HEK293 (cell line): ENCODE measurements around the gene CNOT9.

Source experiments
- BCL11B ChIP-seq: fragments of 450-650 bp; formaldehyde crosslinking; IDR thresholded peaks from 2 replicates; pipeline ENCODE4 v1.5.1; 2016; ENCODE audit warnings: low read depth, missing biosample characterization, missing genetic modification characterization
- GLIS2 ChIP-seq: fragments of 450-650 bp; formaldehyde crosslinking; IDR thresholded peaks from 2 replicates; pipeline ENCODE4 v1.5.1; 2016; ENCODE audit warnings: missing biosample characterization, missing genetic modification characterization
- HIC1 ChIP-seq: fragments of 450-650 bp; formaldehyde crosslinking; IDR thresholded peaks from 2 replicates; pipeline ENCODE4 v1.5.1; 2016; ENCODE audit warnings: missing biosample characterization, missing genetic modification characterization
- KLF16 ChIP-seq: fragments of 450-650 bp; formaldehyde crosslinking; IDR thresholded peaks from 2 replicates; pipeline ENCODE4 v1.5.1; 2017; ENCODE audit warnings: missing biosample characterization, missing genetic modification characterization
- PATZ1 ChIP-seq: fragments of 450-650 bp; formaldehyde crosslinking; IDR thresholded peaks from 2 replicates; pipeline ENCODE4 v1.5.1; 2016; ENCODE audit warnings: missing biosample characterization, missing genetic modification characterization
- PRDM10 ChIP-seq: fragments of 450-650 bp; formaldehyde crosslinking; IDR thresholded peaks from 2 replicates; pipeline ENCODE4 v1.5.1; 2016; ENCODE audit warnings: missing biosample characterization, missing genetic modification characterization
- PRDM4 ChIP-seq: fragments of 450-650 bp; formaldehyde crosslinking; IDR thresholded peaks from 2 replicates; pipeline ENCODE4 v1.5.1; 2017; ENCODE audit warnings: missing biosample characterization, missing genetic modification characterization
- SETDB1 ChIP-seq: IDR thresholded peaks from one replicate; pipeline ENCODE4 v1.6.1; 2017; ENCODE audit warnings: mild to moderate bottlenecking, low read length, moderate library complexity, mixed read lengths; ENCODE audit not compliant: insufficient read length
- SP2 ChIP-seq: fragments of 450-650 bp; formaldehyde crosslinking; IDR thresholded peaks from 2 replicates; pipeline ENCODE4 v1.5.1; 2016; ENCODE audit warnings: missing biosample characterization, missing genetic modification characterization
- ZBTB48 ChIP-seq: fragments of 450-650 bp; formaldehyde crosslinking; IDR thresholded peaks from 2 replicates; pipeline ENCODE4 v1.5.1; 2016; ENCODE audit warnings: missing biosample characterization, missing genetic modification characterization
- ZEB2 ChIP-seq: fragments of 450-650 bp; formaldehyde crosslinking; IDR thresholded peaks from 2 replicates; pipeline ENCODE4 v1.5.1; 2016; ENCODE audit warnings: missing biosample characterization, missing genetic modification characterization
- ZFP3 ChIP-seq: fragments of 450-650 bp; formaldehyde crosslinking; IDR thresholded peaks from 2 replicates; pipeline ENCODE4 v1.5.1; 2016; ENCODE audit warnings: low read depth, missing biosample characterization, missing genetic modification characterization
- ZNF114 ChIP-seq: fragments of 450-650 bp; formaldehyde crosslinking; IDR thresholded peaks from 2 replicates; pipeline ENCODE4 v1.5.0; 2017; ENCODE audit warnings: missing biosample characterization, missing genetic modification characterization
- ZNF362 ChIP-seq: fragments of 450-650 bp; formaldehyde crosslinking; IDR thresholded peaks from 2 replicates; pipeline ENCODE4 v1.5.1; 2016; ENCODE audit warnings: missing biosample characterization, missing genetic modification characterization
- ZNF366 ChIP-seq: fragments of 450-650 bp; formaldehyde crosslinking; conservative IDR thresholded peaks from 2 replicates; pipeline ENCODE4 v1.5.1; 2016; ENCODE audit warnings: missing biosample characterization, missing genetic modification characterization
- ZNF433 ChIP-seq: fragments of 450-650 bp; formaldehyde crosslinking; IDR thresholded peaks from 2 replicates; pipeline ENCODE4 v1.5.1; 2016; ENCODE audit warnings: missing biosample characterization, missing genetic modification characterization, low read depth
- ZNF580 ChIP-seq: fragments of 450-650 bp; formaldehyde crosslinking; IDR thresholded peaks from 2 replicates; pipeline ENCODE4 v1.5.1; 2016; ENCODE audit warnings: missing biosample characterization, missing genetic modification characterization
- ZNF621 ChIP-seq: fragments of 450-650 bp; formaldehyde crosslinking; IDR thresholded peaks from 2 replicates; pipeline ENCODE4 v1.5.1; 2017; ENCODE audit warnings: missing biosample characterization, missing genetic modification characterization
- ZNF654 ChIP-seq: fragments of 450-650 bp; formaldehyde crosslinking; IDR thresholded peaks from 2 replicates; pipeline ENCODE4 v1.5.1; 2016; ENCODE audit warnings: low read depth, missing biosample characterization, missing genetic modification characterization
- ZNF658 ChIP-seq: fragments of 450-650 bp; formaldehyde crosslinking; IDR thresholded peaks from 2 replicates; pipeline ENCODE4; 2016; ENCODE audit warnings: missing biosample characterization, missing genetic modification characterization
- ZNF707 ChIP-seq: fragments of 450-650 bp; formaldehyde crosslinking; IDR thresholded peaks from 2 replicates; pipeline ENCODE4 v1.5.1; 2016; ENCODE audit warnings: missing biosample characterization, missing genetic modification characterization
- ZSCAN16 ChIP-seq: fragments of 450-650 bp; formaldehyde crosslinking; IDR thresholded peaks from 2 replicates; pipeline ENCODE4 v1.5.1; 2016; ENCODE audit warnings: missing biosample characterization, missing genetic modification characterization
- ZSCAN18 ChIP-seq: fragments of 450-650 bp; formaldehyde crosslinking; IDR thresholded peaks from 2 replicates; pipeline ENCODE4 v1.5.1; 2016; ENCODE audit warnings: missing biosample characterization, missing genetic modification characterization
- ZSCAN23 ChIP-seq: fragments of 450-650 bp; formaldehyde crosslinking; IDR thresholded peaks from 2 replicates; pipeline ENCODE4 v1.5.1; 2016; ENCODE audit warnings: missing biosample characterization, missing genetic modification characterization
- ZSCAN30 ChIP-seq: fragments of 450-650 bp; IDR thresholded peaks from 2 replicates; pipeline ENCODE4 v1.5.1; 2018; ENCODE audit warnings: missing biosample characterization, mild to moderate bottlenecking, missing genetic modification characterization, moderate library complexity

Gene CNOT9

GRCh38 chr2:218568190-218569037 lies at the start of gene CNOT9, which contains the start of gene USP37 (continued):
- TF ChIP-seq ZNF707 (no peak), ZSCAN16 (tag by site-specific recombination) (no peak), ZEB2 (tag by site-specific recombination) (peak; percentile 79), ZNF366 (tag by site-specific recombination) (peak; percentile 90), BCL11B (tag by site-specific recombination) (peak; percentile 100), ZSCAN18 (tag by site-specific recombination) (no peak), SETDB1 (peak; percentile 76), PATZ1 (tag by site-specific recombination) (peak; percentile 75), GLIS2 (tag by site-specific recombination) (peak; percentile 84), ZNF621 (tag by site-specific recombination) (no peak), ZSCAN23 (peak; percentile 67), ZNF433 (tag by site-specific recombination) (no peak), ZNF658 (tag by site-specific recombination) (no peak), ZNF654 (tag by site-specific recombination) (no peak), HIC1 (tag by site-specific recombination) (0 out of 2 replicates have a peak, but pooled peaks have one; percentile 39), ZNF114 (tag by site-specific recombination) (no peak), ZBTB48 (tag by site-specific recombination) (peak; percentile 82), ZNF362 (tag by site-specific recombination) (0 out of 2 replicates have a peak, but pooled peaks have one; percentile 24), KLF16 (tag by site-specific recombination) (peak; percentile 93; the same call in 1 of the 2 replicates), SP2 (tag by site-specific recombination) (peak; percentile 86), PRDM10 (tag by site-specific recombination) (peak; percentile 94), ZSCAN30 (tag by site-specific recombination) (no peak; the same call in 1 of the 2 replicates), ZNF580 (tag by site-specific recombination) (peak; percentile 11; the same call in 1 of the 2 replicates), PRDM4 (tag by site-specific recombination) (peak; percentile 37; the same call in 1 of the 2 replicates), ZFP3 (tag by site-specific recombination) (no peak)
